OCI-LY7 (cell line): Measurements from ENCODE around the gene RRM2. TPM values are rescaled to one million over a fixed set of nuclear protein-coding genes. Genes with fewer than 3 reads are reported as not detected.

ENCODE experiments used
- BruUV-seq: library from RNA; stranded (reverse); fragments of 400-500 nt; replicated peaks from 2 replicates; lab custom pipeline; 2021; lab: Mats Ljungman, UMichigan
- CTCF ChIA-PET: fragments of 300-600 bp; sonication (Branson Sonifier 250); formaldehyde crosslinking; loops from one replicate; lab custom pipeline; 2022; ENCODE audit warnings: antibody characterized with exemption; ENCODE audit not compliant: unreplicated experiment; lab: Charles Lee
- POLR2A ChIA-PET: fragments of 300-600 bp; sonication (Branson Sonifier 250); formaldehyde crosslinking; loops from one replicate; lab custom pipeline; 2022; ENCODE audit warnings: antibody characterized with exemption; lab: Charles Lee
- DNase-seq: peaks from one replicate; pipeline ENCODE4 v3.0.0-alpha.2; 2015; ENCODE audit warnings: low spot score
- H2AFZ ChIP-seq: fragments of 200-600 bp; sonication (generic), shearing (Covaris generic); 2 replicates; pipeline ENCODE4 v1.6.1; 2014; ENCODE audit warnings: mild to moderate bottlenecking, antibody characterized with exemption, low read length, moderate library complexity
- H3K27ac ChIP-seq: fragments of 200-600 bp; sonication (generic); 2 replicates; pipeline ENCODE4 v1.5.1; 2014; ENCODE audit warnings: mixed run types, low read depth, mild to moderate bottlenecking, moderate library complexity, low read length, inconsistent platforms; ENCODE audit not compliant: poor library complexity, severe bottlenecking
- H3K36me3 ChIP-seq: fragments of 200-600 bp; sonication (generic); 2 replicates; pipeline ENCODE4 v1.6.1; 2014; ENCODE audit warnings: mild to moderate bottlenecking, antibody characterized with exemption, low read length, moderate library complexity, mixed read lengths; ENCODE audit not compliant: insufficient read depth
- H3K4me1 ChIP-seq: fragments of 200-600 bp; sonication (generic); 2 replicates; pipeline ENCODE4 v1.5.1; 2014; ENCODE audit warnings: mild to moderate bottlenecking, low read length; ENCODE audit not compliant: insufficient read depth, poor library complexity, severe bottlenecking
- H3K4me2 ChIP-seq: fragments of 200-600 bp; sonication (generic); 2 replicates; pipeline ENCODE4 v1.6.1; 2014; ENCODE audit warnings: mild to moderate bottlenecking, low read length
- H3K4me3 ChIP-seq: fragments of 200-600 bp; sonication (generic); 2 replicates; pipeline ENCODE4 v1.5.1; 2014; ENCODE audit warnings: mild to moderate bottlenecking, low read depth, low read length; ENCODE audit not compliant: poor library complexity, severe bottlenecking
- H3K79me2 ChIP-seq: fragments of 200-600 bp; sonication (generic); 2 replicates; pipeline ENCODE4 v1.6.1; 2016; ENCODE audit warnings: low read depth, mild to moderate bottlenecking, low read length, moderate library complexity, mixed read lengths; ENCODE audit not compliant: insufficient read depth
- H3K9me2 ChIP-seq: fragments of 200-600 bp; sonication (generic); 2 replicates; pipeline ENCODE4 v1.6.1; 2016; ENCODE audit warnings: mild to moderate bottlenecking, low read length, mixed read lengths; ENCODE audit not compliant: insufficient read depth
- H3K9me3 ChIP-seq: fragments of 200-600 bp; sonication (generic); 2 replicates; pipeline ENCODE4 v1.6.1; 2014; ENCODE audit warnings: mild to moderate bottlenecking, mixed run types, low read length, mixed read lengths
- H4K20me1 ChIP-seq: fragments of 200-600 bp; sonication (generic); 2 replicates; pipeline ENCODE4 v1.6.1; 2014; ENCODE audit warnings: mild to moderate bottlenecking, antibody characterized with exemption, low read length, moderate library complexity, mixed read lengths; ENCODE audit not compliant: insufficient read depth
- CTCF ChIP-seq: fragments of 200-600 bp; sonication (generic); conservative IDR thresholded peaks from 2 replicates; pipeline ENCODE4 v1.5.1; 2014; ENCODE audit warnings: mild to moderate bottlenecking, antibody characterized with exemption, low read length, moderate library complexity, mixed read lengths
- EZH2phosphoT487 ChIP-seq: fragments of 200-600 bp; sonication (generic); IDR thresholded peaks from 2 replicates; pipeline ENCODE4 v1.6.1; 2018; ENCODE audit warnings: low read depth, borderline replicate concordance, mild to moderate bottlenecking, mixed run types, antibody characterized with exemption, low read length, moderate library complexity, mixed read lengths
- intact Hi-C: fragments of 100-400 bp; cut with micrococcal nuclease; formaldehyde crosslinking; loops from one replicate; pipeline ENCODE4 v1.10.0; 2022; ENCODE audit not compliant: unreplicated experiment
- total RNA-seq, 2 experiments: library from RNA; depleted of rRNA in 1 of 2; stranded (reverse); fragments of >200 nt in 1 of 2; shearing (Covaris generic) in 1 of 2; gene quantifications; 2 replicates each; pipeline ENCODE4 v1.2.3, GENCODE V29; 2014 to 2022

Gene RRM2
- total RNA-seq, 2 experiments from 2014 or later: 222 to 324 TPM

- POLR2A ChIA-PET: interaction anchor here (0.8 to 1.7 kb wide), 3 partner anchors 9 to 44 kb away, joined by 3 to 8 read pairs (median 3); no protein-coding TSS in a partner anchor
- peak overlapping the region; percentile 84 for H3K4me2 ChIP-seq
These were observed 4.1 kb downstream of the RRM2 start for GRCh38 chr2:10126632-10127026.

GRCh38 chr2:10128420-10128819 is 5.9 kb downstream of the RRM2 start:
- H4K20me1 ChIP-seq: peaks cover 64% of the 10 kb centered on the region
- peaks cover 84% of the 10 kb centered on the region for H3K79me2 ChIP-seq
- CTCF ChIA-PET: no interaction called here
- DNase-seq: no peak
- H2AFZ ChIP-seq: no peak overlapping the region
- no peak overlapping the region for H3K27ac ChIP-seq
- H3K4me1 ChIP-seq: peaks cover 74% of the 10 kb centered on the region
- POLR2A ChIA-PET: interaction anchor here (2.2 kb wide), 1 partner anchor 9 kb away, joined by 6 read pairs; no protein-coding TSS in a partner anchor
- H3K9me3 ChIP-seq: no peaks in the 10 kb centered on the region
- H3K36me3 ChIP-seq: peaks cover 100% of the 10 kb centered on the region
- peak overlapping the region; percentile 81 for H3K4me3 ChIP-seq
- H3K9me2 ChIP-seq: no peaks in the 10 kb centered on the region
- TF ChIP-seq CTCF (no peak), EZH2phosphoT487 (no peak)
- H3K4me2 ChIP-seq: peak overlapping the region; percentile 84
- intact Hi-C loops: no loop called here
- no TSS peak for BruUV-seq

More at GRCh38 chr2:10126632-10127026, 4.1 kb downstream of the RRM2 start:
- TF ChIP-seq CTCF: no peak
- no peak for TF ChIP-seq EZH2phosphoT487
- Histone ChIP-seq H4K20me1 (peaks cover 65% of the 10 kb centered on the region), H3K36me3 (peaks cover 94% of the 10 kb centered on the region), H3K4me3 (peak overlapping the region; percentile 81), H3K27ac (no peak overlapping the region), H3K9me3 (no peaks in the 10 kb centered on the region), H3K79me2 (peaks cover 93% of the 10 kb centered on the region), H2AFZ (no peak overlapping the region), H3K4me1 (peaks cover 69% of the 10 kb centered on the region), H3K9me2 (no peaks in the 10 kb centered on the region)
- DNase-seq: no peak
- no TSS peak for BruUV-seq
- intact Hi-C loops: no loop called here
- CTCF ChIA-PET: no interaction called here

- Histone ChIP-seq H3K4me3 (peak overlapping the region; percentile 81), H3K79me2 (peaks cover 74% of the 10 kb centered on the region), H3K4me2 (peak overlapping the region; percentile 84), H3K27ac (no peak overlapping the region), H4K20me1 (peaks cover 58% of the 10 kb centered on the region), H3K4me1 (peaks cover 74% of the 10 kb centered on the region), H2AFZ (no peak overlapping the region), H3K9me2 (no peaks in the 10 kb centered on the region), H3K9me3 (no peaks in the 10 kb centered on the region), H3K36me3 (peaks cover 98% of the 10 kb centered on the region)
- POLR2A ChIA-PET: interaction anchor here (0.6 to 2.2 kb wide), 3 partner anchors 10 to 504 kb away, joined by 4 to 6 read pairs (median 4); no protein-coding TSS in a partner anchor
- CTCF ChIA-PET: interaction anchor here (0.5 kb wide), 1 partner anchor 172 kb away, joined by 5 read pairs; no protein-coding TSS in a partner anchor
- intact Hi-C loops: no loop called here
- TF ChIP-seq CTCF (no peak), EZH2phosphoT487 (no peak)
- no TSS peak for BruUV-seq
- no peak for DNase-seq
These were observed 7.0 kb downstream of the RRM2 start for GRCh38 chr2:10129490-10129889.
